AG04450 (cell line): ENCODE data around the gene DNAH3. TPM values are rescaled to one million over a fixed set of nuclear protein-coding genes. Genes with fewer than 3 reads are reported as not detected.
"Not testable (repeated sequence)": the region's sequence is repeated elsewhere in the genome, so short reads cannot be mapped to it uniquely, and the experiment has no call there.

Experiments used
- CTCF ChIA-PET: fragments of 300-600, 350-600 bp; formaldehyde crosslinking; extraction: SDS; loops from one replicate; lab custom pipeline; 2022; ENCODE audit warnings: antibody characterized with exemption, inconsistent platforms; lab: Charles Lee
- POLR2A ChIA-PET: fragments of 350-600 bp; formaldehyde crosslinking; extraction: SDS; loops from one replicate; lab custom pipeline; 2021; ENCODE audit warnings: antibody characterized with exemption, inconsistent platforms; lab: Yijun Ruan, JAX
- DNase-seq: peaks from one replicate; pipeline ENCODE4 v3.0.0-alpha.2; 2011; ENCODE audit warnings: low read depth, low spot score
- H3K27ac ChIP-seq: one replicate; pipeline ENCODE4 v1.5.1; 2012; ENCODE audit warnings: low read depth, low read length, control low read depth
- H3K27me3 ChIP-seq: one replicate; pipeline ENCODE4 v1.6.0; 2012; ENCODE audit warnings: low read length; ENCODE audit not compliant: control insufficient read depth, insufficient read depth
- H3K4me3 ChIP-seq: 2 replicates; pipeline ENCODE4 v1.5.1; 2011; ENCODE audit warnings: mild to moderate bottlenecking, low read depth, low read length, control low read depth
- H3K9me3 ChIP-seq: 2 replicates; pipeline ENCODE4 v1.5.1; 2012; ENCODE audit warnings: low read length; ENCODE audit not compliant: control insufficient read depth, insufficient read depth
- CTCF ChIP-seq: IDR thresholded peaks from 2 replicates; pipeline ENCODE4 v1.5.1; 2011; ENCODE audit warnings: low read depth, low read length, control low read depth, inconsistent platforms
- polyA plus RNA-seq: library from polyadenylated mRNA; depleted of rRNA; stranded (reverse); fragments of >200 nt; gene quantifications from 2 replicates; pipeline ENCODE4 v1.2.3, GENCODE V29; 2011

DNAH3 gene
- polyA plus RNA-seq, 1 experiment, result not detected

GRCh38 chr16:21179126-21179982, 28.7 kb upstream of the DNAH3 start:
- no peak overlapping the region for H3K4me3 ChIP-seq
- no peaks in the 10 kb centered on the region for H3K27me3 ChIP-seq
- TF ChIP-seq CTCF, result no peak
- H3K9me3 ChIP-seq, result no peaks in the 10 kb centered on the region; the same call in 1 of the 2 replicates
- no peak overlapping the region for H3K27ac ChIP-seq
- DNase-seq, result no peak
- POLR2A ChIA-PET, result no interaction called here
- CTCF ChIA-PET, result interaction anchor here (0.7 to 3.2 kb wide), 2 partner anchors 10 to 1968 kb away, joined by 3 to 18 read pairs; no protein-coding TSS in a partner anchor

- DNase-seq, result no peak
- POLR2A ChIA-PET, result no interaction called here
- TF ChIP-seq CTCF, result no peak
- no peak overlapping the region for H3K27ac ChIP-seq
- H3K4me3 ChIP-seq, result no peak overlapping the region
- H3K9me3 ChIP-seq, result no peaks in the 10 kb centered on the region
- H3K27me3 ChIP-seq, result no peaks in the 10 kb centered on the region
- CTCF ChIA-PET, result no interaction called here
Measured at GRCh38 chr16:21175397-21175796, 24.8 kb upstream of the DNAH3 start.

- CTCF ChIA-PET, result interaction anchor here (1.1 kb wide), 1 partner anchor 16 kb away, joined by 5 read pairs; no protein-coding TSS in a partner anchor
- no peak for DNase-seq
- Histone ChIP-seq H3K4me3 (no peak overlapping the region), H3K27ac (no peak overlapping the region), H3K9me3 (no peaks in the 10 kb centered on the region), H3K27me3 (no peaks in the 10 kb centered on the region)
- POLR2A ChIA-PET, result no interaction called here
- no peak for TF ChIP-seq CTCF
Measured at GRCh38 chr16:21172650-21173049, 22.0 kb upstream of the DNAH3 start.

- DNase-seq, H3K27me3 ChIP-seq, POLR2A ChIA-PET, H3K27ac ChIP-seq, H3K4me3 ChIP-seq, H3K9me3 ChIP-seq: not testable (repeated sequence)
- CTCF ChIA-PET, result interaction anchor here (1.2 kb wide), 1 partner anchor 9 kb away, joined by 3 read pairs; no protein-coding TSS in a partner anchor
Measured at GRCh38 chr16:21170116-21170515, 19.5 kb upstream of the DNAH3 start.

- no peak for DNase-seq
- ChIA-PET POLR2A (no interaction called here), CTCF (interaction anchor here (1.0 to 3.7 kb wide), 4 partner anchors 9 to 131 kb away, joined by 3 to 22 read pairs (median 4); partner anchors contain the start of gene LDAF1)
- Histone ChIP-seq H3K9me3 (no peaks in the 10 kb centered on the region), H3K27ac (no peak overlapping the region), H3K27me3 (no peaks in the 10 kb centered on the region), H3K4me3 (no peak overlapping the region)
- no peak for TF ChIP-seq CTCF
Measured at GRCh38 chr16:21169249-21169981, 18.8 kb upstream of the DNAH3 start.
